CD4-positive, alpha-beta T cell (primary cell): ENCODE results near the gene LCA5L. TPM values are rescaled to one million over a fixed set of nuclear protein-coding genes. Genes with fewer than 3 reads are reported as not detected.

Source experiments
- ATAC-seq: fragments of 200-7000 bp; cut with Tn5 transposase; one replicate; pipeline ENCODE4 v1.10.0; 2022; ENCODE audit warnings: mild to moderate bottlenecking; ENCODE audit not compliant: poor library complexity
- CTCF ChIA-PET: fragments of 350-600 bp; sonication (Branson Sonifier 250); formaldehyde crosslinking; loops from one replicate; lab custom pipeline; 2021; ENCODE audit warnings: antibody characterized with exemption, inconsistent platforms; lab: Charles Lee
- POLR2A ChIA-PET: fragments of 350-600 bp; sonication (Branson Sonifier 250); formaldehyde crosslinking; loops from one replicate; lab custom pipeline; 2021; ENCODE audit warnings: antibody characterized with exemption, inconsistent platforms; lab: Charles Lee
- DNase-seq, 14 experiments: peaks; one replicate each; pipeline ENCODE4 v3.0.0-alpha.2; 2013 to 2020; ENCODE audit warnings: mixed read lengths in 2 of 14
- H3K27ac ChIP-seq, 2 donors: one replicate each; pipeline versions ENCODE4 v1.5.1 to v1.7.0; 2013; ENCODE audit warnings: low read length in 2 of 2, low read depth in 1 of 2, mild to moderate bottlenecking in 1 of 2
- H3K27me3 ChIP-seq, 2 experiments: 1 replicate in 1 of 2; 2 replicates in 1 of 2; pipeline versions ENCODE4 v1.6.1 to v1.7.0; 2013; ENCODE audit warnings: low read length in 2 of 2, control low read depth in 1 of 2, mild to moderate bottlenecking in 1 of 2, moderate library complexity in 1 of 2; ENCODE audit not compliant: insufficient read depth in 2 of 2, control insufficient read depth in 1 of 2
- H3K36me3 ChIP-seq: one replicate; pipeline ENCODE4 v1.6.1; 2013; ENCODE audit warnings: low read length, control low read depth; ENCODE audit not compliant: insufficient read depth
- H3K4me1 ChIP-seq: one replicate; pipeline ENCODE4 v1.6.1; 2013; ENCODE audit warnings: low read length, control low read depth; ENCODE audit not compliant: insufficient read depth
- H3K4me3 ChIP-seq: one replicate; pipeline ENCODE4 v1.5.1; 2013; ENCODE audit warnings: mild to moderate bottlenecking, low read length, moderate library complexity
- H3K9me3 ChIP-seq, 2 experiments: 1 replicate in 1 of 2; 2 replicates in 1 of 2; pipeline versions ENCODE4 v1.6.1 to v1.7.0; 2013; ENCODE audit warnings: low read length in 2 of 2, mild to moderate bottlenecking in 2 of 2, control low read depth in 1 of 2, moderate library complexity in 1 of 2; ENCODE audit not compliant: control insufficient read depth in 1 of 2, insufficient read depth in 1 of 2
- H3K27ac Mint-ChIP-seq: one replicate; pipeline ENCODE4 v1.8.0; 2020; ENCODE audit warnings: mixed read lengths
- H3K27me3 Mint-ChIP-seq: one replicate; pipeline ENCODE4 v1.8.0; 2021; ENCODE audit warnings: mixed read lengths
- H3K36me3 Mint-ChIP-seq: one replicate; pipeline ENCODE4 v1.8.0; 2021; ENCODE audit warnings: low read depth, mixed read lengths
- H3K4me1 Mint-ChIP-seq: one replicate; pipeline ENCODE4 v1.8.0; 2021; ENCODE audit warnings: low read depth, mixed read lengths
- H3K4me3 Mint-ChIP-seq: one replicate; pipeline ENCODE4 v1.8.0; 2020; ENCODE audit warnings: mild to moderate bottlenecking, mixed read lengths
- H3K9me3 Mint-ChIP-seq: one replicate; pipeline ENCODE4 v1.8.0; 2020; ENCODE audit warnings: mixed read lengths
- CTCF ChIP-seq: fragments of 200-600 bp; IDR thresholded peaks from one replicate; pipeline ENCODE4 v1.8.0; 2022; ENCODE audit warnings: antibody characterized with exemption, mild to moderate bottlenecking
- intact Hi-C, 2 experiments: fragments of 100-400 bp; cut with DNase I in 1 of 2; cut with micrococcal nuclease in 1 of 2; formaldehyde crosslinking; loops; one replicate each; pipeline versions ENCODE4 v1.15.1 to v1.9.0; 2023 to 2025; cut with DNase I, micrococcal nuclease
- total RNA-seq, 174 experiments: library from RNA in 2 of 174; stranded (reverse) in 2 of 174; gene quantifications; one replicate each; pipeline ENCODE4 v1.2.3 and lab custom pipeline; 2021 to 2026

LCA5L gene
- total RNA-seq, 2 experiments from 2014 or later, result 0.17 TPM; not detected in 1

GRCh38 chr21:39387461-39388037 is 58.0 kb downstream of the LCA5L start:
- Histone ChIP-seq H3K9me3 (no peaks in the 10 kb centered on the region), H3K4me3 (peak overlapping the region; percentile 63), H3K4me1 (peaks cover 30% of the 10 kb centered on the region), H3K36me3 (peaks cover 20% of the 10 kb centered on the region), H3K27me3 (no peaks in the 10 kb centered on the region), H3K27ac (peak overlapping the region in 1 of 2 donors; percentile 43)
- Mint-ChIP-seq H3K9me3 (no peaks in the 10 kb centered on the region), H3K36me3 (peaks cover 32% of the 10 kb centered on the region), H3K4me3 (peak overlapping the region; percentile 90), H3K27ac (peak overlapping the region; percentile 85), H3K4me1 (peaks cover 37% of the 10 kb centered on the region), H3K27me3 (no peaks in the 10 kb centered on the region)
- CTCF ChIA-PET, result interaction anchor here (0.6 to 1.5 kb wide), 8 partner anchors 14 to 220 kb away, joined by 3 to 11 read pairs (median 4); partner anchors contain the start of gene BRWD1
- intact Hi-C loops, result loop anchor here (1.0 to 10.0 kb wide), 10 partner anchors 15 to 880 kb away; partner anchors contain the start of genes BRWD1 (in 2 of the 2), HMGN1 (in 2 of the 2), PSMG1 (in 2 of the 2) and ETS2 (in 1 of the 2)
- peak; percentile 87 to 96 (median 91) for DNase-seq
- POLR2A ChIA-PET, result interaction anchor here (0.7 to 4.3 kb wide), 7 partner anchors 25 to 204 kb away, joined by 3 to 65 read pairs (median 3); partner anchors contain the start of genes BRWD1, HMGN1 and PSMG1
- no peak for TF ChIP-seq CTCF
- ATAC-seq, result peak; percentile 64

GRCh38 chr21:39386899-39387298 is 58.7 kb downstream of the LCA5L start:
- peak overlapping the region in 1 of 2 donors; percentile 43 for H3K27ac ChIP-seq
- no peak for DNase-seq
- POLR2A ChIA-PET, result interaction anchor here (0.8 to 4.3 kb wide), 4 partner anchors 39 to 204 kb away, joined by 3 to 65 read pairs (median 22); partner anchors contain the start of genes BRWD1, HMGN1 and PSMG1
- H3K27me3 ChIP-seq, result no peaks in the 10 kb centered on the region
- CTCF ChIA-PET, result interaction anchor here (1.0 to 1.5 kb wide), 3 partner anchors 14 to 210 kb away, joined by 3 to 11 read pairs (median 6); no protein-coding TSS in a partner anchor
- H3K36me3 ChIP-seq, result peaks cover 13% of the 10 kb centered on the region
- H3K9me3 ChIP-seq, result no peaks in the 10 kb centered on the region
- Mint-ChIP-seq H3K27ac (peak overlapping the region; percentile 85), H3K27me3 (no peaks in the 10 kb centered on the region), H3K4me3 (peak overlapping the region; percentile 90), H3K36me3 (peaks cover 26% of the 10 kb centered on the region), H3K9me3 (no peaks in the 10 kb centered on the region), H3K4me1 (peaks cover 43% of the 10 kb centered on the region)
- no peak overlapping the region for H3K4me3 ChIP-seq
- peaks cover 30% of the 10 kb centered on the region for H3K4me1 ChIP-seq
- intact Hi-C loops, result loop anchor here (1.0 to 10.0 kb wide), 6 partner anchors 58 to 880 kb away; partner anchors contain the start of genes PSMG1 (in 2 of the 2), ETS2 (in 1 of the 2) and LCA5L (in 1 of the 2)
- ATAC-seq, result no peak
- TF ChIP-seq CTCF, result no peak

DNA sequence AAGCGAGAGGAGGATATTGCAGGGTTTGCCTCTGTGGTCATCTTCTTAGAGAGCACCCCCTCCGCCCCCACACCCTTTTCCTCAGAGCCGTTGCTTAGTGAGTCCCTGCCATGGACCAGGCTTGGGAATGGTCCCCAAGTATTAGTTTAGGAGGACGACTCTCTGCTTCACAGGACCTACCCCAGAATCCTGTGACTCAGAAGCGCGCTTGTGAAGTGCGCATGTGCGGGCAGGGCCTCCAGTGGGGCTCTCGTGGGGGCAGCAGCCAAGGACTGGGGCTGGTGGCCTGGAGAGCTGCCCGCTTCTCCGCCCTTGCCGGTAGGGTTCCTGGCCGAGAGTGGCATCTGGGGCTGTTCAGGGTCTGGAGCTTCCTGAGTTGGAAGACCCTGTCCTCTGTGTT is 59.4 kb downstream of the LCA5L start:
- H3K4me3 Mint-ChIP-seq, result peak overlapping the region; percentile 46
- Histone ChIP-seq H3K4me3 (peak overlapping the region; percentile 40), H3K27me3 (no peaks in the 10 kb centered on the region), H3K4me1 (peaks cover 32% of the 10 kb centered on the region), H3K36me3 (peaks cover 8% of the 10 kb centered on the region), H3K27ac (peak overlapping the region; percentile 35 to 40), H3K9me3 (no peaks in the 10 kb centered on the region)
- H3K27ac Mint-ChIP-seq, result peak overlapping the region; percentile 65
- CTCF ChIA-PET, result no interaction called here
- DNase-seq (peak in 4 of 14 experiments; percentile 11 to 42 (median 26)), ATAC-seq (no peak)
- intact Hi-C loops, result loop anchor here (5.0 to 10.0 kb wide), 5 partner anchors 204 to 879 kb away; partner anchors contain the start of genes PSMG1 (in 2 of the 2) and ETS2 (in 1 of the 2)
- peaks cover 19% of the 10 kb centered on the region for H3K36me3 Mint-ChIP-seq
- H3K4me1 Mint-ChIP-seq, result peaks cover 48% of the 10 kb centered on the region
- POLR2A ChIA-PET, result interaction anchor here (1.8 to 4.3 kb wide), 3 partner anchors 38 to 203 kb away, joined by 10 to 65 read pairs (median 33); partner anchors contain the start of genes BRWD1, HMGN1 and PSMG1
- TF ChIP-seq CTCF, result no peak
- no peaks in the 10 kb centered on the region for H3K9me3 Mint-ChIP-seq
- H3K27me3 Mint-ChIP-seq, result no peaks in the 10 kb centered on the region
